ENCODE measurements around the gene SELENOO. TPM values are rescaled to one million over a fixed set of nuclear protein-coding genes. Genes with fewer than 3 reads are reported as not detected.

Gene SELENOO
- total and polyA plus RNA-seq, 2 of the 13 experiments (the other 11 are each of a cell fraction or from before 2014, with no cell fraction given), result 14.4 to 19.0 TPM

GRCh38 chr22:50244420-50245213 is 43.8 kb downstream of the SELENOO start, which contains the start of gene TUBGCP6 (continued):
- TF ChIP-seq RXRB (CRISPR knock-in tag; IDR thresholded peaks at IDR 0.05; ENCODE audit: borderline replicate concordance), result no peak
- no peak; the same call in 1 of the 2 replicates for TF ChIP-seq EEA1 (CRISPR knock-in tag; IDR thresholded peaks at IDR 0.05; ENCODE audit: borderline replicate concordance)
- TF ChIP-seq SIN3B (IDR thresholded peaks at IDR 0.05; ENCODE audit: low read length), result peak; percentile 81; the same call in 1 of the 2 replicates
- TF ChIP-seq ZNF292 (CRISPR knock-in tag; IDR thresholded peaks at IDR 0.05; ENCODE audit: borderline replicate concordance, low read depth), result peak; percentile 29; the same call in 1 of the 2 replicates
- TF ChIP-seq ZNF660 (CRISPR knock-in tag; IDR thresholded peaks at IDR 0.05; ENCODE audit: borderline replicate concordance, low read depth), result no peak
- peak; percentile 30; the same call in 1 of the 2 replicates for TF ChIP-seq ZNF256 (CRISPR knock-in tag; conservative IDR thresholded peaks at IDR 0.05)
- peak; percentile 78 for TF ChIP-seq ZBTB7A (CRISPR knock-in tag; IDR thresholded peaks at IDR 0.05)
- TF ChIP-seq ZNF136 (CRISPR knock-in tag; IDR thresholded peaks at IDR 0.05; ENCODE audit: low read depth), result 0 out of 2 replicates have a peak, but pooled peaks have one; percentile 69
- peak; percentile 92 for TF ChIP-seq POLR2G (IDR thresholded peaks at IDR 0.05; ENCODE audit: low read depth, low read length)
- peak; percentile 99 for TF ChIP-seq CREB1 (IDR thresholded peaks at IDR 0.05)
- peak; percentile 100 for TF ChIP-seq CREB1 (CRISPR knock-in tag; IDR thresholded peaks at IDR 0.05)
- TF ChIP-seq, protein P1, sequence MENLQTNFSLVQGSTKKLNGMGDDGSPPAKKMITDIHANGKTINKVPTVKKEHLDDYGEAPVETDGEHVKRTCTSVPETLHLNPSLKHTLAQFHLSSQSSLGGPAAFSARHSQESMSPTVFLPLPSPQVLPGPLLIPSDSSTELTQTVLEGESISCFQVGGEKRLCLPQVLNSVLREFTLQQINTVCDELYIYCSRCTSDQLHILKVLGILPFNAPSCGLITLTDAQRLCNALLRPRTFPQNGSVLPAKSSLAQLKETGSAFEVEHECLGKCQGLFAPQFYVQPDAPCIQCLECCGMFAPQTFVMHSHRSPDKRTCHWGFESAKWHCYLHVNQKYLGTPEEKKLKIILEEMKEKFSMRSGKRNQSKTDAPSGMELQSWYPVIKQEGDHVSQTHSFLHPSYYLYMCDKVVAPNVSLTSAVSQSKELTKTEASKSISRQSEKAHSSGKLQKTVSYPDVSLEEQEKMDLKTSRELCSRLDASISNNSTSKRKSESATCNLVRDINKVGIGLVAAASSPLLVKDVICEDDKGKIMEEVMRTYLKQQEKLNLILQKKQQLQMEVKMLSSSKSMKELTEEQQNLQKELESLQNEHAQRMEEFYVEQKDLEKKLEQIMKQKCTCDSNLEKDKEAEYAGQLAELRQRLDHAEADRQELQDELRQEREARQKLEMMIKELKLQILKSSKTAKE (CRISPR knock-in tag; IDR thresholded peaks at IDR 0.05; ENCODE audit: borderline replicate concordance), result no peak
- TF ChIP-seq ETV6 (CRISPR knock-in tag; conservative IDR thresholded peaks at IDR 0.05), result peak; percentile 78
- no peak for TF ChIP-seq ZNF20 (CRISPR knock-in tag; IDR thresholded peaks at IDR 0.05)
- TF ChIP-seq PCBP1 (IDR thresholded peaks at IDR 0.05; ENCODE audit: borderline replicate concordance, low read depth, low read length), result 0 out of 2 replicates have a peak, but pooled peaks have one; percentile 25
- TF ChIP-seq ZNF746 (CRISPR knock-in tag; IDR thresholded peaks at IDR 0.05), result no peak
- TF ChIP-seq DR1 (CRISPR knock-in tag; IDR thresholded peaks at IDR 0.05), result peak; percentile 86; the same call in 1 of the 2 replicates
- TF ChIP-seq, protein P2, sequence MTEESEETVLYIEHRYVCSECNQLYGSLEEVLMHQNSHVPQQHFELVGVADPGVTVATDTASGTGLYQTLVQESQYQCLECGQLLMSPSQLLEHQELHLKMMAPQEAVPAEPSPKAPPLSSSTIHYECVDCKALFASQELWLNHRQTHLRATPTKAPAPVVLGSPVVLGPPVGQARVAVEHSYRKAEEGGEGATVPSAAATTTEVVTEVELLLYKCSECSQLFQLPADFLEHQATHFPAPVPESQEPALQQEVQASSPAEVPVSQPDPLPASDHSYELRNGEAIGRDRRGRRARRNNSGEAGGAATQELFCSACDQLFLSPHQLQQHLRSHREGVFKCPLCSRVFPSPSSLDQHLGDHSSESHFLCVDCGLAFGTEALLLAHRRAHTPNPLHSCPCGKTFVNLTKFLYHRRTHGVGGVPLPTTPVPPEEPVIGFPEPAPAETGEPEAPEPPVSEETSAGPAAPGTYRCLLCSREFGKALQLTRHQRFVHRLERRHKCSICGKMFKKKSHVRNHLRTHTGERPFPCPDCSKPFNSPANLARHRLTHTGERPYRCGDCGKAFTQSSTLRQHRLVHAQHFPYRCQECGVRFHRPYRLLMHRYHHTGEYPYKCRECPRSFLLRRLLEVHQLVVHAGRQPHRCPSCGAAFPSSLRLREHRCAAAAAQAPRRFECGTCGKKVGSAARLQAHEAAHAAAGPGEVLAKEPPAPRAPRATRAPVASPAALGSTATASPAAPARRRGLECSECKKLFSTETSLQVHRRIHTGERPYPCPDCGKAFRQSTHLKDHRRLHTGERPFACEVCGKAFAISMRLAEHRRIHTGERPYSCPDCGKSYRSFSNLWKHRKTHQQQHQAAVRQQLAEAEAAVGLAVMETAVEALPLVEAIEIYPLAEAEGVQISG (CRISPR knock-in tag; IDR thresholded peaks at IDR 0.05), result peak; percentile 96
- TF ChIP-seq ZNF879 (CRISPR knock-in tag; IDR thresholded peaks at IDR 0.05), result peak; percentile 94
- TF ChIP-seq MYNN (CRISPR knock-in tag; IDR thresholded peaks at IDR 0.05; ENCODE audit: low read depth), result no peak
- no peak for TF ChIP-seq SYNCRIP (IDR thresholded peaks at IDR 0.05; ENCODE audit: insufficient read depth, low read depth, low read length)

Data from HepG2 (cell line).